IMR-90 (cell line): ENCODE results near the gene SMIM24. TPM values are rescaled to one million over a fixed set of nuclear protein-coding genes. Genes with fewer than 3 reads are reported as not detected.
A peak's percentile ranks its signal among the peaks of the same experiment; 100 is the strongest.

Experiments
- ATAC-seq: fragments of 200-7000 bp; cut with Tn5 transposase; 2 replicates; pipeline ENCODE4 v1.9.1; 2020; ENCODE audit warnings: low read depth, mild to moderate bottlenecking, moderate library complexity
- BruUV-seq: library from RNA; stranded (reverse); fragments of 400-500 nt; replicated peaks from 2 replicates; lab custom pipeline; 2021; lab: Mats Ljungman, UMichigan
- CTCF ChIA-PET: fragments of 300-600 bp; formaldehyde crosslinking; extraction: SDS; loops from one replicate; lab custom pipeline; 2021; ENCODE audit warnings: antibody characterized with exemption; lab: Yijun Ruan, JAX
- POLR2A ChIA-PET: fragments of 300-600 bp; sonication (Branson Sonifier 250); formaldehyde crosslinking; loops from one replicate; lab custom pipeline; 2022; ENCODE audit warnings: antibody characterized with exemption; ENCODE audit not compliant: unreplicated experiment; lab: Charles Lee
- DNase-seq: peaks from one replicate; pipeline ENCODE4 v3.0.0; 2013
- H2AFZ ChIP-seq: replicated peaks from 2 replicates; pipeline ENCODE3; 2013; ENCODE audit warnings: low read length, mild to moderate bottlenecking; ENCODE audit not compliant: poor library complexity
- H2AK5ac ChIP-seq: 2 replicates; pipeline ENCODE4 v1.6.1; 2013; ENCODE audit warnings: low read depth, low read length, inconsistent platforms
- H2AK9ac ChIP-seq: replicated peaks from 2 replicates; pipeline ENCODE3; 2013; ENCODE audit warnings: mild to moderate bottlenecking, low read depth, low read length, moderate library complexity; ENCODE audit not compliant: poor library complexity
- H2BK120ac ChIP-seq: 2 replicates; pipeline ENCODE4 v1.6.1; 2013; ENCODE audit warnings: low read depth, low read length, inconsistent platforms
- H2BK15ac ChIP-seq: 3 replicates; pipeline ENCODE4 v1.6.1; 2013; ENCODE audit warnings: low read depth, low read length, inconsistent platforms
- H2BK20ac ChIP-seq: 2 replicates; pipeline ENCODE4 v1.6.1; 2013; ENCODE audit warnings: low read depth, mild to moderate bottlenecking, inconsistent platforms, low read length, moderate library complexity
- H2BK5ac ChIP-seq: 2 replicates; pipeline ENCODE4 v1.6.1; 2013; ENCODE audit warnings: mild to moderate bottlenecking, low read depth, low read length, inconsistent platforms; ENCODE audit not compliant: poor library complexity, severe bottlenecking
- H3K14ac ChIP-seq: replicated peaks from 2 replicates; pipeline ENCODE4 v1.6.1; 2013; ENCODE audit warnings: low read depth, low read length, inconsistent platforms
- H3K18ac ChIP-seq: 2 replicates; pipeline ENCODE4 v1.6.1; 2013; ENCODE audit warnings: low read depth, low read length, control low read depth
- H3K23ac ChIP-seq: 2 replicates; pipeline ENCODE4 v1.6.1; 2013; ENCODE audit warnings: low read depth, low read length, inconsistent platforms
- H3K27ac ChIP-seq: 2 replicates; pipeline ENCODE4 v1.5.1; 2013; ENCODE audit warnings: mild to moderate bottlenecking, control low read depth, low read length; ENCODE audit not compliant: insufficient read depth
- H3K27me3 ChIP-seq: 2 replicates; pipeline ENCODE4 v1.6.1; 2013; ENCODE audit warnings: low read length; ENCODE audit not compliant: control insufficient read depth, insufficient read depth
- H3K36me3 ChIP-seq: 2 replicates; pipeline ENCODE4 v1.6.1; 2013; ENCODE audit warnings: low read length, mixed read lengths; ENCODE audit not compliant: control insufficient read depth, insufficient read depth
- H3K4ac ChIP-seq: 2 replicates; pipeline ENCODE4 v1.6.1; 2013; ENCODE audit warnings: low read depth, low read length, inconsistent platforms
- H3K4me1 ChIP-seq: 2 replicates; pipeline ENCODE4 v1.6.1; 2013; ENCODE audit warnings: low read length, mixed read lengths; ENCODE audit not compliant: control insufficient read depth, insufficient read depth
- H3K4me2 ChIP-seq: 2 replicates; pipeline ENCODE4 v1.6.1; 2013; ENCODE audit warnings: low read depth, mild to moderate bottlenecking, control low read depth, low read length, moderate library complexity
- H3K4me3 ChIP-seq: 2 replicates; pipeline ENCODE4 v1.5.1; 2013; ENCODE audit warnings: low read depth, mild to moderate bottlenecking, control low read depth, low read length, moderate library complexity; ENCODE audit not compliant: insufficient read depth
- H3K56ac ChIP-seq: 2 replicates; pipeline ENCODE4 v1.6.1; 2013; ENCODE audit warnings: low read length, inconsistent platforms; ENCODE audit not compliant: insufficient read depth; ENCODE audit errors: extremely low read depth
- H3K79me1 ChIP-seq, 2 experiments: 2 replicates each; pipeline ENCODE4 v1.6.1; 2013; ENCODE audit warnings: low read length in 2 of 2, inconsistent platforms in 1 of 2, low read depth in 1 of 2
- H3K9ac ChIP-seq: 2 replicates; pipeline ENCODE4 v1.6.1; 2013; ENCODE audit warnings: low read depth, low read length, control low read depth
- H3K9me1 ChIP-seq: 2 replicates; pipeline ENCODE4 v1.6.1; 2013; ENCODE audit warnings: low read length, inconsistent platforms; ENCODE audit not compliant: insufficient read depth
- H3K9me3 ChIP-seq: 2 replicates; pipeline ENCODE4 v1.6.1; 2013; ENCODE audit warnings: low read length; ENCODE audit not compliant: control insufficient read depth, insufficient read depth
- H4K20me1 ChIP-seq: 2 replicates; pipeline ENCODE4 v1.6.1; 2013; ENCODE audit warnings: low read length, inconsistent platforms; ENCODE audit not compliant: insufficient read depth
- H4K5ac ChIP-seq: 2 replicates; pipeline ENCODE4 v1.6.1; 2013; ENCODE audit warnings: mild to moderate bottlenecking, low read depth, low read length, control low read depth
- H4K8ac ChIP-seq, 2 experiments: 2 replicates each; pipeline ENCODE4 v1.6.1; 2013; ENCODE audit warnings: low read depth in 2 of 2, low read length in 2 of 2, control low read depth in 1 of 2, inconsistent platforms in 1 of 2
- H4K91ac ChIP-seq: 2 replicates; pipeline ENCODE4 v1.6.1; 2013; ENCODE audit warnings: low read depth, low read length, inconsistent platforms; ENCODE audit not compliant: insufficient read depth
- BHLHE40 ChIP-seq: fragments of 150-350 bp; IDR thresholded peaks from 2 replicates; pipeline ENCODE4 v1.6.1; 2016; ENCODE audit warnings: mild to moderate bottlenecking, low read depth, low read length
- CEBPB ChIP-seq: IDR thresholded peaks from 2 replicates; pipeline ENCODE4 v1.6.1; 2012; ENCODE audit warnings: low read depth, low read length, improper control_type of control experiment
- CHD1 ChIP-seq: IDR thresholded peaks from 2 replicates; pipeline ENCODE4 v1.6.1; 2012; ENCODE audit warnings: low read depth, low read length, improper control_type of control experiment
- CTCF ChIP-seq: conservative IDR thresholded peaks from 2 replicates; pipeline ENCODE4 v1.5.1; 2012; ENCODE audit warnings: mild to moderate bottlenecking, low read depth, low read length, improper control_type of control experiment
- ELK1 ChIP-seq: fragments of 150-350 bp; IDR thresholded peaks from 2 replicates; pipeline ENCODE4 v1.6.1; 2016; ENCODE audit warnings: low read depth, mild to moderate bottlenecking, low read length, moderate library complexity, borderline replicate concordance
- FOS ChIP-seq: fragments of 150-350 bp; IDR thresholded peaks from 2 replicates; pipeline ENCODE4 v1.6.1; 2016; ENCODE audit warnings: low read depth, low read length
- MAFK ChIP-seq: IDR thresholded peaks from 2 replicates; pipeline ENCODE4 v1.6.1; 2012; ENCODE audit warnings: low read depth, low read length, improper control_type of control experiment
- MXI1 ChIP-seq: IDR thresholded peaks from 2 replicates; pipeline ENCODE4 v1.6.1; 2012; ENCODE audit warnings: low read depth, mild to moderate bottlenecking, low read length, moderate library complexity, borderline replicate concordance
- NFE2L2 ChIP-seq: fragments of 150-350 bp; IDR thresholded peaks from 2 replicates; pipeline ENCODE4 v1.6.1; 2016; ENCODE audit warnings: low read depth, mild to moderate bottlenecking, low read length
- POLR2A ChIP-seq: IDR thresholded peaks from 2 replicates; pipeline ENCODE4 v1.6.1; 2012; ENCODE audit warnings: mild to moderate bottlenecking, low read depth, low read length
- RCOR1 ChIP-seq: IDR thresholded peaks from 2 replicates; pipeline ENCODE4 v1.6.1; 2012; ENCODE audit warnings: mild to moderate bottlenecking, low read length, improper control_type of control experiment; ENCODE audit not compliant: insufficient replicate concordance
- RFX5 ChIP-seq: IDR thresholded peaks from 2 replicates; pipeline ENCODE4 v1.8.0; 2012; ENCODE audit warnings: low read depth, mild to moderate bottlenecking, low read length, moderate library complexity
- SMC3 ChIP-seq: fragments of 150-350 bp; IDR thresholded peaks from 2 replicates; pipeline ENCODE4 v1.6.1; 2016; ENCODE audit warnings: low read depth, mild to moderate bottlenecking, antibody characterized with exemption, low read length, moderate library complexity
- WGBS, 2 experiments: methylation state at CpG; one replicate each; pipeline versions ENCODE4 v1.1.5 to v1.1.7; 2013; ENCODE audit warnings: missing lambda C conversion rate in 2 of 2; ENCODE audit not compliant: insufficient read length in 1 of 2; ENCODE audit errors: extremely low coverage in 2 of 2; 5-methylcytosine and 5-hydroxymethylcytosine counted together
- dilution Hi-C: fragments of 300-500 bp; cut with HindIII; formaldehyde crosslinking; loops from one replicate; pipeline ENCODE4 v1.14.3; 2018; ENCODE audit warnings: low sequenced_read_pairs; ENCODE audit not compliant: unreplicated experiment
- in situ Hi-C: fragments of 300-500 bp; cut with MboI; formaldehyde crosslinking; loops from 3 replicates; pipeline ENCODE4 v1.14.3; 2019; ENCODE audit warnings: low sequenced_read_pairs, inconsistent platforms, mixed read lengths
- intact Hi-C: fragments of 100-400 bp; cut with micrococcal nuclease; formaldehyde crosslinking; loops from 2 replicates; pipeline ENCODE4 v1.10.0; 2022
- polyA plus RNA-seq, 3 experiments: library from polyadenylated mRNA; depleted of rRNA; stranded (reverse); fragments of >200 nt; gene quantifications; 2 replicates each; pipeline ENCODE4 v1.2.3, GENCODE V29; 2012; ENCODE audit warnings: low replicate concordance in 1 of 3
- total RNA-seq: library from RNA; depleted of rRNA; stranded (reverse); fragments of >200 nt; gene quantifications from 2 replicates; pipeline ENCODE4 v1.2.3, GENCODE V29; 2012
- TF ChIP-seq, protein P1 (sequence below): fragments of 150-350 bp; IDR thresholded peaks from 2 replicates; pipeline ENCODE4 v1.6.1; 2017; ENCODE audit warnings: mild to moderate bottlenecking, antibody characterized with exemption, low read length, low read depth

The SMIM24 gene
- total and polyA plus RNA-seq, 2 of the 4 experiments (the other 2 are of a cell fraction): not detected

DNA sequence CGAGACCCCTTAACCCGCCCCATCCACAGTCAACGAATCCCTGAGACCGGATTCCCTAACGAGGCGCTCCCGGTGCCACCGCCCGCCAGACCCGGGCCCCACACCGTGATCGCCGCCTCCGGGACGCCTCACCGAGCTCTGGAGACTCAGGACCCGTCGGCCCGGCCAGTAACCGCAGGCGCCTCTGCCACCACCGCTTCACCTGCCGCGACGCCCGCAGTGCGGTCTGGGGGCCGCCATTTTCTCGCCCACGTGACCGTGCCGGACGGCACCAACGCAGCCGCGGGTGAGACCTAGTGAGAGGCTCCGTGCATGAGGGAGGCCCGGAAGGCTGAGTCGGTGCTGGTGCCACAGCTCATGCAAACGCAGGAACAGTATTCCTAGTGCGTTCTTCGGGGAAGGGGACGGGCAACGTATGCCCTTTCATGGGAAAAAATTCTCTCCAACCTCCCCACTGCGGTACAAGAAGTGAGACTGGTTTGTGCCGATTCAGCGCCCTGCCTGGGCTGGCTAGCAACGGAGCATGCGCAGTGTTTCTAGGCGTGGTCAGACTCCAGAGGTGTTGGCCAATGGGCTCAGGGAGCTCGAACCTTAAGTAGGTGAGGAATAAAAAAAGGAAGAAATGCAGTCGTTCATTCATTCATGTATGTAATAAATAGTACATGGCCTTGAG, 20.2 kb upstream of the SMIM24 start, which contains the start of gene DOHH:
Gene DOHH (minus strand): TSS at position 246 of the 673 bp plus-strand sequence. CDS start 3,860 bp downstream, outside the sequence.
- ATAC-seq: peak; percentile 97
- peak; percentile 96 for DNase-seq
- Histone ChIP-seq H2AFZ (peak within 1 kb of the TSS; percentile 97), H3K56ac (peak within 1 kb of the TSS; percentile 94), H3K27ac (peak within 1 kb of the TSS; percentile 89), H3K36me3 (peaks cover 8% of the 10 kb centered on the region), H4K91ac (peak within 1 kb of the TSS; percentile 97), H3K18ac (peak within 1 kb of the TSS; percentile 99), H3K27me3 (no peaks in the 10 kb centered on the region), H3K79me1 (peaks cover 8 to 47% of the 10 kb centered on the region in 2 experiments; a peak in 3 of 4 replicates), H2BK5ac (peak within 1 kb of the TSS; percentile 97), H2BK120ac (peak within 1 kb of the TSS; percentile 100), H3K23ac (peak within 1 kb of the TSS; percentile 100), H3K4me2 (peak within 1 kb of the TSS; percentile 82), H3K4ac (peak within 1 kb of the TSS; percentile 100), H2AK5ac (peak within 1 kb of the TSS; percentile 96), H2BK20ac (peak within 1 kb of the TSS; percentile 100), H2BK15ac (peak within 1 kb of the TSS; percentile 93; the same call in 2 of the 3 replicates), H3K9me3 (no peaks in the 10 kb centered on the region), H3K9me1 (peaks cover 9% of the 10 kb centered on the region; the same call in 1 of the 2 replicates), H3K4me1 (no peaks in the 10 kb centered on the region), H3K14ac (peak within 1 kb of the TSS; percentile 100), H2AK9ac (peak within 1 kb of the TSS; percentile 95), H3K9ac (peak within 1 kb of the TSS; percentile 93), H4K20me1 (no peaks in the 10 kb centered on the region), H4K8ac (peak within 1 kb of the TSS; percentile 54 to 99), H3K4me3 (peak within 1 kb of the TSS; percentile 57), H4K5ac (peak within 1 kb of the TSS; percentile 94)
- WGBS, 2 experiments: 1% methylated on average over 28 of the region's 52 CpGs; no CpG with 5 or more reads in 1 of the 2 experiments
- intact Hi-C loops (no loop called here), in situ Hi-C loops (no loop called here), dilution Hi-C loops (no loop called here)
- TF ChIP-seq MXI1 (peak; percentile 85), CHD1 (peak; percentile 99; the same call in 1 of the 2 replicates), RFX5 (peak; percentile 75), SMC3 (no peak), NFE2L2 (no peak), ELK1 (no peak), MAFK (peak; percentile 73), CTCF (no peak), FOS (no peak), RCOR1 (no peak), POLR2A (peak; percentile 88), CEBPB (peak; percentile 60), BHLHE40 (peak; percentile 99)
- TF ChIP-seq, protein P1, sequence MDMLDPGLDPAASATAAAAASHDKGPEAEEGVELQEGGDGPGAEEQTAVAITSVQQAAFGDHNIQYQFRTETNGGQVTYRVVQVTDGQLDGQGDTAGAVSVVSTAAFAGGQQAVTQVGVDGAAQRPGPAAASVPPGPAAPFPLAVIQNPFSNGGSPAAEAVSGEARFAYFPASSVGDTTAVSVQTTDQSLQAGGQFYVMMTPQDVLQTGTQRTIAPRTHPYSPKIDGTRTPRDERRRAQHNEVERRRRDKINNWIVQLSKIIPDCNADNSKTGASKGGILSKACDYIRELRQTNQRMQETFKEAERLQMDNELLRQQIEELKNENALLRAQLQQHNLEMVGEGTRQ: peak; percentile 97
- ChIA-PET CTCF (no interaction called here), POLR2A (interaction anchor here (0.6 kb wide), 1 partner anchor 186 kb away, joined by 10 read pairs; no protein-coding TSS in a partner anchor)
- no TSS peak for BruUV-seq
